Astrocyte (in vitro differentiated cells and primary cell): Measurements from ENCODE around the gene CCDC91.

ENCODE experiments used
- EZH2 ChIP-seq: IDR thresholded peaks from 2 replicates; pipeline ENCODE4 v1.6.1; 2012; ENCODE audit warnings: mild to moderate bottlenecking, low read length, inconsistent platforms; ENCODE audit not compliant: insufficient read depth
- TF ChIP-seq, protein P1 (sequence below): IDR thresholded peaks from 2 replicates; pipeline ENCODE4 v1.5.1; 2011; ENCODE audit warnings: low read depth, mild to moderate bottlenecking, inconsistent platforms, low read length, moderate library complexity; ENCODE audit not compliant: insufficient read depth

DNA sequence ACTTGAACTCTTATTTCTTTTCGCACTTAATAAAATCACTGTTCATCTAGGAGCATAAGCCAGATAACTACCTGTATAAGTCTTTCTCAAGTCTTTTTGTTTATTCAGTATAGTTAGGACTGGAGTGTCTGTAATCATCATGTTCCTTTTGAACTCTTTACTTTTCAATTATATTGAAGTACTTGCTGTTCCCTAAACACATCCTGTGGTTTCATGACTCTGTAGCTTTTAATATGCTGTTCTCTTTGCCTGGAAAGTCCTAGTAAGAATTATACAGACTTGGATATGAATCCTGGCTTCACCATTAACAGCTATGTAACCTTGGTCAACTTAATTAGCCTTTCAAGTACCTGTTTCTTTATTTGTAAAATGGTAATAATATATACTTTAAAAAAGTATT is 88.2 kb downstream of the CCDC91 start:
- TF ChIP-seq, protein P1, sequence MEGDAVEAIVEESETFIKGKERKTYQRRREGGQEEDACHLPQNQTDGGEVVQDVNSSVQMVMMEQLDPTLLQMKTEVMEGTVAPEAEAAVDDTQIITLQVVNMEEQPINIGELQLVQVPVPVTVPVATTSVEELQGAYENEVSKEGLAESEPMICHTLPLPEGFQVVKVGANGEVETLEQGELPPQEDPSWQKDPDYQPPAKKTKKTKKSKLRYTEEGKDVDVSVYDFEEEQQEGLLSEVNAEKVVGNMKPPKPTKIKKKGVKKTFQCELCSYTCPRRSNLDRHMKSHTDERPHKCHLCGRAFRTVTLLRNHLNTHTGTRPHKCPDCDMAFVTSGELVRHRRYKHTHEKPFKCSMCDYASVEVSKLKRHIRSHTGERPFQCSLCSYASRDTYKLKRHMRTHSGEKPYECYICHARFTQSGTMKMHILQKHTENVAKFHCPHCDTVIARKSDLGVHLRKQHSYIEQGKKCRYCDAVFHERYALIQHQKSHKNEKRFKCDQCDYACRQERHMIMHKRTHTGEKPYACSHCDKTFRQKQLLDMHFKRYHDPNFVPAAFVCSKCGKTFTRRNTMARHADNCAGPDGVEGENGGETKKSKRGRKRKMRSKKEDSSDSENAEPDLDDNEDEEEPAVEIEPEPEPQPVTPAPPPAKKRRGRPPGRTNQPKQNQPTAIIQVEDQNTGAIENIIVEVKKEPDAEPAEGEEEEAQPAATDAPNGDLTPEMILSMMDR, result no peak
- TF ChIP-seq EZH2, result no peak
